Stimulated activated CD8-positive, alpha-beta memory T cell treated with anti-CD3 and anti-CD28 coated beads, Interleukin-7, amount 100 ng/mL, for 48 hours (primary cell): ENCODE results near the gene LCNL1.

Source experiments
- DNase-seq, 2 donors: peaks; one replicate each; pipeline ENCODE4 v3.0.0-alpha.2; 2020; ENCODE audit warnings: low read depth in 1 of 2; ENCODE audit errors: extremely low read depth in 1 of 2

Gene LCNL1

DNA sequence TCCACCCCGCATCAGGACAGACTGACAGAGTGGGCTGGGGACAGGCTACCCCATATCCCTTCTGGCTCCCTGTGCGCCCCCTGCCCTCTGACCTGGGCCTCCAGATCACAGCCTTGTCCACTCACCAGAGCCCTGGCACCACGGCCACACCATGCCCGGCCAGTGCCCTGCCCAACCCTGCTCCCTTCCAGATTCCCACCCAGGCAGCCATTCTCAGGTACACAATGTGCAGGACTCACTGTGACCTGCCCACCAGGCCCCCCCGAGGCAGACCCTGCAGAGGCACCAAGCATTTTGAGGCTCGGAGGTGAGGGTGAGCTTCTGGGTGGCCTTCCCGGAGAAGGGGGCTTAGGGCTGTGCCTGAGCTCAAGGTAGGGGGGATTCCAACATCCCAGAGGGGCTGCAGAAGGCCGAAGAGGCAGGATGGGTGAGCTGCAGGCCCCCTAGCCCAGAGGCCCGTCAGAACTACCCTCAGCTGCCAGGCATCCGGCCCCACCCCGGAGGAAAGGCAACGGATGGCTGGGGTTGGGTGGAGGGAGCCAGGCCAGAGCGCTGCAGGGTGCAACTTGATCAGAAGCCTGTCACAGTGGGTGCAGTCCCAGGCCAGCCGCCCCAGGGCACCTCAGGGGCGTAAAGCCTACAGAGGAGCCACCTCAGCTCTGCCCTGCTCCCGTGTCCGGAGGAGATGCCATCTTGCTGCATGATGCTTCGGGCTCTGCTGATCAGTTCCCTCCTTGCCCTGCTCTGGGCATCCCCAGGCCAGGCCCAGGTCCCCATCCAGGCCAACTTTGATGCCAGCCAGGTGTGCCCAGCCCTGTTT, at the start of gene LCNL1:
Gene LCNL1 (plus strand): TSS at position 762 of the 820 bp plus-strand sequence. CDS start 594 bp downstream, outside the sequence.
- DNase-seq: no peak

DNA sequence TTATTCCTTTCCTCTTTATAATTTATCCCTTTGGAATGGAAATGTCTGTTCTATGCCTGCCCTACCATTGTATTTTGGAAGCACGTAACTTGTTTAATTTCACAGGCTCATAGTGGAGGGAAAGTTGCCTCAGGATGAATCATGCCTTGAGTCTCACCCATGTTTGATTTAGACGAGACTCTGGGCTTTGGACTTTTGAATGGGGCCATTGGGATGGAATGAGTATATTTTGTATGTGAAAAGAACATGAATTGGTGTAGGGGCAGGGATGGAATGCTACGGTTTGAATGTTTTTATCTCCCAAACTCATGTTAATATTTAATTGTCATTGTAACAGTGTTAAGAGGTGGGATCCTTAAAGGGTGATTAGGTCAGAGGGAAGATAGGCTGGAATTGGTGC, 48.5 kb upstream of the LCNL1 start:
- DNase-seq: no peak

DNA sequence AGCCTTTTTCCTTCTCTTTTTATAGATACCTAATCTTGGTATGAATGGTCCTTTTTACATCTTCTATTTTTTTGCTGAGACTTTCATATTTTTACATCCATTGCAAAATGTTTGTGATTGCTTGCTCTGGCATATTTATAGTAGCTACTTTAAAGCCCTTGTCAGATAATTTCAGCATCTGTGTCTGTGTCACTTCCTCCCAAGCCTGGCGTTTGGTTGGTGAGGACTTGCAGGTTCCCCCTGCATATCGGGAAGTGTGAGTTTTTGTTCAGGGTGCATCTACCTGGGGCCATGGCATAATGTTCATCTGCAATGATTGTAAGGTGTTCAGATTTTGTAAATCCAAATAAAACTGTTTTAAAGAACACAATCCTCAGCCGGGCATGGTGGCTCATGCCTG, 47.1 kb upstream of the LCNL1 start:
- DNase-seq: no peak

- DNase-seq: no peak
These were observed 46.1 kb upstream of the LCNL1 start for GRCh38 chr9:136936645-136937170.

- no peak for DNase-seq
These were observed 45.4 kb upstream of the LCNL1 start for GRCh38 chr9:136937186-136938001.

DNA sequence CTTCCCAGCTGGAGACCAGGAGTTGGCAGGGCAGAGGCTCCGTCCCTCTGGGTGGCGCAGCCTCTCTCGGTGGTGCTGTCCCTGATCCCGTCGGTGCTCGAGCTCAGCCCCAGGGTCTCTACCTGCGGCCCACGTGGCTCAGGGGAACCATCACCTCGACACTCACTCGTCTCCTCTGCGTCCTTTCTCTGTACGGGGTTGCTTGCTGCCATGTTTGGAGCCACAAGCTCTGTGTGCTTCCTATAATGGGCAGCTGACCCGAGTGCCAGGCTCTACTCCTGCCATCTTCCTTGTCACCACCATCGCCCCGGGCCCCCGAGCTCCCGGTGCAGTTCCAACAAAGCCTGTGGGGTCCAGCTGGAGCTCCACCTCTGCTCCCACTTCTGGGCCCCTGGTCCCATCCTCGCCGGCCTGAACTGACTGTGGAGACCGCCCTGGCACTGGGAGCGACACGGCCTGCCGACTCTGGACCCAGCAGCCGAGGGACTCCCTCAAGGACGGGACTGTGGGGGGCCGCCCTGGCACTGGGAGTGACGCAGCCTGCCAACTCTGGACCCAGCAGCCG, 43.3 kb upstream of the LCNL1 start:
- no peak for DNase-seq

- DNase-seq: no peak
These were observed 42.7 kb upstream of the LCNL1 start for GRCh38 chr9:136939996-136940525.

GRCh38 chr9:136940526-136941230, 42.1 kb upstream of the LCNL1 start:
- DNase-seq: no peak

DNA sequence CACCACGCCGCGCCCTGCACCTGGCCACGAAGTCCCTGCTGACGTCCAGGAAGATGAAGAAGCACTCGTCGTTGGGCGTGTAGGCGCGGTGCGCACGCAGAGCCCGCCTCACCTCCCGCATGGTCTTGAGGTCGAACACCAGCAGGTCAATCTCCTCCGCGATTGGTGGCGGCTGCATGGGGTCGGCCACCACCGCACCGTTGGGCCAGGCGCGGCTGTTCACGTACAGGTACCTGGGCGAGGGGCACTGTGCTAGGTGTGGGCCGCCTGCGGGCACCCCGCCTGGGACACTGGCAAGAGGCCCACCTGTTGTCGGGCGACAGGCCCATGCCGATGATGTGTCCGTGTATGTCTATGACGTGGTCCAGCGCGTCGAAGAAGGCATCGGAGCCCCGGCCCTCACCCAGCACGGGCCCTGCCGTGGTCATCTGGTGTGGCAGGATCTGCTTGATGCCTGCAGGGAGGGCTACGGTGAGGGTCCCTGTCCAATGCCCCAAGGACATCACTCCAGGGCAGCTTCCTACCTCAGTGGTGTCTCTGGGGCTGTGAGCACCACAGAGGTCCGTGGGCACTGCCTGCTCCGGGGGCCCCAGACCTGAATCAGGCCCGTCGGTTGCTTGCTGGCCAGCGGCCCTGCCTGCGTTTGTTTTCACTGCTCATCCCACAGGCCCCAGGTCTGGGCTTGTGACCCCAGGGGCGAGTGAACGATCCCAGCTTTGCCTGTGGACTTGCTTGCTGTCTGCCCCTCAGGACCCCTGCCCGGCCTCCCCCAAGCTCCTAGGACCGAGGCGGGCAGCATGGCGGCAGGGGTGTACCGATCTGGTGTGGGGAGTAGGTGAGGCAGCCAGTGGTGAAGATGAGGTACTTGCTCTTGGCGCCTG, 41.3 kb upstream of the LCNL1 start:
- DNase-seq: no peak

DNA sequence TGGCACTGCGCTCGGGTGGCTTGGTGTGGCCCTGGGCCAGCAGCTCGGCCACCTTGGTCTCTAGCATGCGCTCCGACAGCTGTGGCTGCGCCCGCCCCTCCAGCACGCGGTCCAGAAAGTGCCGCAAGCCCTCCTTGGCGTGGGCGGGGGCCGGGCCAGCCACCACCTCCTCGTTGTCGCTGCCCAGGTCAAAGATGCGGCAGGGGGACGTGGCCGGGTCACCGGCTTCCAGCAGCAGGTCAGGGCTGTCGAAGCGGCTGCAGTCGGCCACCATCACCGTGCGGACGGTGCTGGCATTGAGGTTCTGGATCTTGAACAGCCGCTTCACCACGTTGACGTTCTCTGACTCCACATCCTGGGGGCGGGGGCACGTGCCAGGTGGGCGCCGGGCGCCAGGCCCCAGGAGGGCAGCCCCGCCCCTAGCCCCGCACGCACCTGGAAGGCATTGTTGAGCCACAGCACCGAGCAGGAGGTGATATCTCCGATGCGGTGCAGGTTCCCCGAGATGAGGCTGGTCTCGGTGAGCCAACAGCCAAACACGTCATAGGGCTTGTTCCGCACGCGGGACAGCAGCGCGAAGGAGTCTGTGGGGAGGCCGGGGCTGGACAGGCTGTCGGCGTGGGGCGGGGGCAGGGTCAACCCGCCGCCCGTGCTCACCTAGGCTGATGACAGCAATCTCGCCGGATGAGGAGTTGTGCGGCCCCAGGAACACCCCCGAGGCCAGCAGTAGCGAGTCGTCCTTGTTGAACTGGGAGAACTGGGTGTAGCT, 40.5 kb upstream of the LCNL1 start:
- DNase-seq: no peak

DNA sequence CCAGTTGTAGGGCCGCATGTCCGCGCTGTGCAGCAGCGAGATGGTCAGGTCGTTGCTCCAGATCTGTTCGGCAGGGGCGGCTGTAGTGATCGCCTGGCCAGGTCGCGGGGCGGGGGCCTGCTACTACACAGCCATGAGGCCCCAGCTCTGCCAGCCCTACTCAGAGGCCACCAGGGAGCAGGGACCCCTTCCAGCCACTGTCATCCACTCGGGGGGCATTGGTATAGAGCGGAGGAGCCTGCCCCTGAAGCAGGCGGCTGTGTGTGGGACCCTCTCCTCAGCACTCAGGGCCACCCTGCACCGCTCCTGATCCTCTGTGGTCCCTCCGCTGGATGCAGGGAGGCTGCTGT, 39.9 kb upstream of the LCNL1 start:
- no peak for DNase-seq

DNA sequence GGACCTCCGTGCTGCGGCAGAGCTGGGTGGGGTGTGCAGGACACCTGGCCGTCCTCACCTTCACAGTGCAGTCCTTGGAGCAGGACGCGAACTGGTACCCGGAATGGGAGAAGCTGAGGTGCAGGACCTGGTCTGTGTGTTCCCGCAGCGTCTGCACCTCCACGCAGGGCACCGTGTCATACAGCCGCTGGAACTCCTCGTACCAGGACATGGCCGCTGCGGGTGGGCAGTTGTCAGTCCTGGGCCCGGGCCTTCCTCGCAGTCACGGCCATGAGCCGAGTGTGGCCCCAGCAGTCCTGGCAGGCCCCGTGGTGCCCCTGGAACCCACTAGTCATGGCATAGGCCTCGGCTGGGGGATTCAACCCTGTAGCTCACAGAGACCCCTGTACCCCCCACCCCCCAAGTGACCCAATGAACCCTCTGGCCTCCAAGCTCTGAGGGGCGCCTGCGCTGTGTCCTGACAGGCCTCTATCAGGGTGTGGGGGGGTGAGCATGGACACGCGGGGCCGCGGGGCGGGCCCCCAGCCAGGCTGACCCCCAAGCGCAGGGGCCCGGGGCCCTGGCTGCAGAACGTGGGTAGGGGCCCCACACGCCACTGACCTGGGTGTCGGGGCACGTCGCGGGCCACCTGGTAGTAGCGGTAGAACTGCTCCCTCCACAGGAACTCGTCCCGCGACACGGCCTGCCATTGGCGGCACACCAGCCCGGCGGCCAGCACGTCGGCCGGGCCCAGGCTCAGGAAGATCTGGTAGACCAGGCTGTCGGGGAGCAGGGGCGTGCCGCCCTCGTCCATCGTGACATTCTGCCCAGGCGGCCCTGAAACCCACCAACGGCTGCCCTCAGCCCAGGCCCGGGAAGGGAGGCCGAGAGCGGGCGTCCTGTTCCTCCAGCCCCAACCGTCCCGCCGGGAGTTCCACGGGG, 39.2 kb upstream of the LCNL1 start:
- DNase-seq: peak in 1 of 2 donors; percentile 22

GRCh38 chr9:136944212-136944518, 38.6 kb upstream of the LCNL1 start:
- DNase-seq: no peak

- DNase-seq: peak; percentile 88 to 95
These were observed 38.1 kb upstream of the LCNL1 start, which contains the start of the genes C8G and FBXW5 for GRCh38 chr9:136944519-136945332. C8G (plus strand) TSS chr9:136945243; CDS start chr9:136945321, 78 bp downstream. FBXW5 (minus strand) TSS chr9:136944738; CDS start chr9:136944083, 655 bp downstream.

GRCh38 chr9:136945333-136946227, 37.2 kb upstream of the LCNL1 start:
- no peak for DNase-seq
